ENCODE measurements around the gene DSC2.
"Not testable (repeated sequence)": the region's sequence is repeated elsewhere in the genome, so short reads cannot be mapped to it uniquely, and the experiment has no call there.

The DSC2 gene

GRCh38 chr18:31102025-31102684, at the start of gene DSC2:
DSC2 (minus strand) TSS chr18:31102421; CDS start chr18:31101971, 450 bp downstream.
- DNase-seq: no peak

GRCh38 chr18:31149351-31149750, 47.1 kb upstream of the DSC2 start:
- no peak for DNase-seq

- no peak for DNase-seq
Measured at GRCh38 chr18:31148600-31148999, 46.4 kb upstream of the DSC2 start.

- no peak for DNase-seq
Measured at GRCh38 chr18:31146809-31147208, 44.6 kb upstream of the DSC2 start.

- DNase-seq: no peak
Measured at GRCh38 chr18:31143025-31143424, 40.8 kb upstream of the DSC2 start.

GRCh38 chr18:31138709-31139108, 36.5 kb upstream of the DSC2 start:
- no peak for DNase-seq

- DNase-seq: no peak
Measured at GRCh38 chr18:31134988-31135529, 32.8 kb upstream of the DSC2 start.

GRCh38 chr18:31129398-31130115, 27.3 kb upstream of the DSC2 start:
- no peak for DNase-seq

GRCh38 chr18:31125878-31126277, 23.7 kb upstream of the DSC2 start:
- DNase-seq: no peak

- not testable (repeated sequence) for DNase-seq
Measured at GRCh38 chr18:31123125-31123524, 20.9 kb upstream of the DSC2 start.

- no peak for DNase-seq
Measured at GRCh38 chr18:31120594-31120993, 18.4 kb upstream of the DSC2 start.

- DNase-seq: no peak
Measured at GRCh38 chr18:31116853-31117595, 14.8 kb upstream of the DSC2 start.

- DNase-seq: no peak
Measured at GRCh38 chr18:31112804-31113203, 10.6 kb upstream of the DSC2 start.

GRCh38 chr18:31105733-31106132, 3.5 kb upstream of the DSC2 start:
- DNase-seq: no peak

GRCh38 chr18:31104444-31104843, 2.2 kb upstream of the DSC2 start:
- DNase-seq: no peak

- no peak for DNase-seq
Measured at GRCh38 chr18:31103423-31103822, 1.2 kb upstream of the DSC2 start.

GRCh38 chr18:31102941-31103340, 720 bp upstream of the DSC2 start:
- DNase-seq: no peak

- DNase-seq: no peak
Measured at GRCh38 chr18:31101183-31102024, 817 bp downstream of the DSC2 start.

- no peak for DNase-seq
Measured at GRCh38 chr18:31100436-31101182, 1.6 kb downstream of the DSC2 start.

GRCh38 chr18:31099450-31100230, 2.6 kb downstream of the DSC2 start:
- DNase-seq: no peak

- no peak for DNase-seq
Measured at GRCh38 chr18:31098878-31099277, 3.3 kb downstream of the DSC2 start.
